Measurements from ENCODE around the gene BPIFB2.

Gene BPIFB2

GRCh38 chr20:33014336-33015113 lies 7.0 kb downstream of the BPIFB2 start:
- no peak for DNase-seq (ENCODE audit: low spot score)
- TF ChIP-seq CTCF (IDR thresholded peaks at IDR 0.05; ENCODE audit: extremely low read depth, insufficient read depth, missing control alignments) = no peak
- in situ Hi-C loops (cut with MboI; ENCODE audit: low pct_unique_long_range_greater_than_20kb, low sequenced_read_pairs, unreplicated experiment) = loop anchor here (10.0 kb wide), 1 partner anchor 60 kb away; no protein-coding TSS in a partner anchor

- DNase-seq (ENCODE audit: low spot score) = no peak
- TF ChIP-seq CTCF (IDR thresholded peaks at IDR 0.05; ENCODE audit: extremely low read depth, insufficient read depth, missing control alignments) = no peak
- in situ Hi-C loops (cut with MboI; ENCODE audit: low pct_unique_long_range_greater_than_20kb, low sequenced_read_pairs, unreplicated experiment) = loop anchor here (10.0 kb wide), 1 partner anchor 60 kb away; no protein-coding TSS in a partner anchor
Measured at GRCh38 chr20:33015114-33015484, 7.6 kb downstream of the BPIFB2 start.

GRCh38 chr20:33015700-33016580 lies 8.4 kb downstream of the BPIFB2 start:
- TF ChIP-seq CTCF (IDR thresholded peaks at IDR 0.05; ENCODE audit: extremely low read depth, insufficient read depth, missing control alignments) = no peak
- DNase-seq (ENCODE audit: low spot score) = no peak
- in situ Hi-C loops (cut with MboI; ENCODE audit: low pct_unique_long_range_greater_than_20kb, low sequenced_read_pairs, unreplicated experiment) = loop anchor here (10.0 kb wide), 1 partner anchor 61 kb away; no protein-coding TSS in a partner anchor

GRCh38 chr20:33016581-33017109 lies 9.1 kb downstream of the BPIFB2 start:
- in situ Hi-C loops (cut with MboI; ENCODE audit: low pct_unique_long_range_greater_than_20kb, low sequenced_read_pairs, unreplicated experiment) = loop anchor here (10.0 kb wide), 1 partner anchor 62 kb away; no protein-coding TSS in a partner anchor
- DNase-seq (ENCODE audit: low spot score) = no peak
- no peak for TF ChIP-seq CTCF (IDR thresholded peaks at IDR 0.05; ENCODE audit: extremely low read depth, insufficient read depth, missing control alignments)

- no peak for TF ChIP-seq CTCF (IDR thresholded peaks at IDR 0.05; ENCODE audit: extremely low read depth, insufficient read depth, missing control alignments)
- in situ Hi-C loops (cut with MboI; ENCODE audit: low pct_unique_long_range_greater_than_20kb, low sequenced_read_pairs, unreplicated experiment) = loop anchor here (10.0 kb wide), 1 partner anchor 63 kb away; no protein-coding TSS in a partner anchor
- DNase-seq (ENCODE audit: low spot score) = no peak
Measured at GRCh38 chr20:33017542-33017941, 10.0 kb downstream of the BPIFB2 start.
